Measurements from ENCODE around the gene BUD31. TPM values are rescaled to one million over a fixed set of nuclear protein-coding genes. Genes with fewer than 3 reads are reported as not detected.
"Not testable (repeated sequence)": the region's sequence is repeated elsewhere in the genome, so short reads cannot be mapped to it uniquely, and the experiment has no call there.

BUD31 gene
- total and polyA plus RNA-seq, 11 donors: 26.1 to 87.8 (median 47.4) TPM

DNA sequence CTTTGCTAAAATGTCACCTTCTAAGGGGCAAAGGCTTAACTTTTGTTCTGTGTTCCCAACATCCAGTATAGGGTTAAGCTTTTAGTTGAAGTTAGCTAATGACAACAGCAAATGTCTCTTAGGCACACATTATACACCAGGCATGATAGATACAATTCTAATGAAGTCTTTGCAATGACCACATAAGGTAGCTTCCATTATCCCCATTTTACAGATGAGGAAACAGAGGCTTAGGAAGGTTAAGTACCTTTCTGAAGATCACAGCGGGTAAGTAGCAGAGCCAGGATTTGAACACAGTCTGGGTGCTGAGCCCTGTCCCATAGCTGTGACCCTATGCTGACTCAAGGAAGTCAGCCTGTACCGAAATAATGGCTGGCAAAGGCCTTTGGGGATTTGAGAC lies 1.9 kb downstream of the BUD31 start:
- Histone ChIP-seq H3K9me3 (no peaks in the 10 kb centered on the region), H3K27ac (no peak overlapping the region), H3K4me3 (peak overlapping the region in 1 of 12 donors; percentile 76), H3K4me1 (peaks cover 13 to 39% (median 32%) of the 10 kb centered on the region in 12 donors), H3K27me3 (no peaks in the 10 kb centered on the region), H3K36me3 (peaks cover 0 to 58% (median 54%) of the 10 kb centered on the region in 9 donors)
- intact Hi-C loops (cut with DNase I): loop anchor here in 3 of 10 donors (10.0 kb wide), 3 partner anchors 46 to 1126 kb away; partner anchors contain the start of gene BRI3 (in 1 of the 3)
- DNase-seq (no peak), ATAC-seq (no peak)
- 78 to 92% (median 85%) methylated on average over 2 of the region's 2 CpGs for WGBS, 4 donors
- no peak for TF ChIP-seq POLR2A (IDR thresholded peaks at IDR 0.05)
- TF ChIP-seq, protein P1, sequence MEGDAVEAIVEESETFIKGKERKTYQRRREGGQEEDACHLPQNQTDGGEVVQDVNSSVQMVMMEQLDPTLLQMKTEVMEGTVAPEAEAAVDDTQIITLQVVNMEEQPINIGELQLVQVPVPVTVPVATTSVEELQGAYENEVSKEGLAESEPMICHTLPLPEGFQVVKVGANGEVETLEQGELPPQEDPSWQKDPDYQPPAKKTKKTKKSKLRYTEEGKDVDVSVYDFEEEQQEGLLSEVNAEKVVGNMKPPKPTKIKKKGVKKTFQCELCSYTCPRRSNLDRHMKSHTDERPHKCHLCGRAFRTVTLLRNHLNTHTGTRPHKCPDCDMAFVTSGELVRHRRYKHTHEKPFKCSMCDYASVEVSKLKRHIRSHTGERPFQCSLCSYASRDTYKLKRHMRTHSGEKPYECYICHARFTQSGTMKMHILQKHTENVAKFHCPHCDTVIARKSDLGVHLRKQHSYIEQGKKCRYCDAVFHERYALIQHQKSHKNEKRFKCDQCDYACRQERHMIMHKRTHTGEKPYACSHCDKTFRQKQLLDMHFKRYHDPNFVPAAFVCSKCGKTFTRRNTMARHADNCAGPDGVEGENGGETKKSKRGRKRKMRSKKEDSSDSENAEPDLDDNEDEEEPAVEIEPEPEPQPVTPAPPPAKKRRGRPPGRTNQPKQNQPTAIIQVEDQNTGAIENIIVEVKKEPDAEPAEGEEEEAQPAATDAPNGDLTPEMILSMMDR (IDR thresholded peaks at IDR 0.05): no peak

DNA sequence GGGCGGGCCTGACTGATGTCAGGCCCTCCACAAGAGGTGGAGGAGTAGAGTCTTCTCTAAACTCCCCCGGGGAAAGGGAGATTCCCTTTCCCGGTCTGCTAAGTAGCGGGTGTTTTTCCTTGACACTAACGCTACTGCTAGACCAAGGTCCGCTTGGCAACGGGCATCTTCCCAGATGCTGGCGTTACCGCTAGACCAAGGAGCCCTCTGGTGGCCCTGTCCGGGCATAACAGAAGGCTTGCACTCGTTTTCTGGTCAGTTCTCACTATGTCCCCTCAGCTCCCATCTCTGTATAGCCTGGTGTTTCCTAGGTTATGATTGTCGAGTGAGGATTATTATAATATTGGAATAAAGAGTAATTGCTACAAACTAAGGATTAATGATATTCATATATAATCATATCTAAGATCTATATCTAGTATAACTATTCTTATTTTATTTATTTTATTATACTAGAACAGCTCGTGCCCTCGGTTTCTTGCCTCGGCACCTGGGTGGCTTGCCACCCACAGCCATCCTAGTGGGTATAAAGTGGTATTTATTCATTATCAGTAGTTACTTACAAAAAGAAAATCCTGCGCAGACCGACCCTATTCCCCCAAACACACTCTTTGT lies 6.9 kb downstream of the BUD31 start:
- DNase-seq: peak; percentile 38 to 72 (median 62)
- H3K36me3 ChIP-seq: peaks cover 2 to 100% (median 99%) of the 10 kb centered on the region in 9 donors
- not testable (repeated sequence) for ATAC-seq, H3K27ac ChIP-seq, H3K4me3 ChIP-seq, H3K27me3 ChIP-seq, H3K9me3 ChIP-seq, H3K4me1 ChIP-seq
- TF ChIP-seq, protein P1 (IDR thresholded peaks at IDR 0.05): peak; percentile 45 to 70 (median 60)
- intact Hi-C loops (cut with DNase I): loop anchor here in 3 of 10 donors (10.0 kb wide), 3 partner anchors 51 to 1131 kb away; partner anchors contain the start of gene BRI3 (in 1 of the 3)
- WGBS, 4 donors: 54 to 64% (median 58%) methylated on average over 17 of the region's 17 CpGs

DNA sequence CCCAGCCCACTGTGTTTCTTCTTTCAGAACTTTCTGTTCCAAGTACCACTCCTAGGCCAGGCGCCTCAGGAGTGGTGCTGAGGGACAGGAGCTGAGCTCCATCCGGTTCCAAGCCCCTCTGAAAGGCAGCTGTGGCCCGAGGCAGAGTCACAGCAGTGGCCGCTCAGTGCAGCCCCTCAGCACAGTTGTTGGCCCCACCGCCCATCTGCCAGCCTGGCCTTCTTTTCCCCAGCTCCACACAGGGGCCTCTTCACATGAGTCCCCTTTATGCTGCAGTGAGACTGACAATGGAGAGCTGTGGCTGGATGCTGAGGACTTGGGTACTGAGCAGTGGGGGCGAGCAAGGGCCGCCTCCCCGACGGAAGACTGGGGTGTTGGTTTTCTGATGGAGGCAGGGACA lies 9.5 kb downstream of the BUD31 start:
- Histone ChIP-seq H3K4me3 (no peak overlapping the region), H3K27me3 (no peaks in the 10 kb centered on the region), H3K36me3 (peaks cover 2 to 100% (median 90%) of the 10 kb centered on the region in 9 donors), H3K4me1 (no peaks in the 10 kb centered on the region), H3K9me3 (no peaks in the 10 kb centered on the region), H3K27ac (no peak overlapping the region)
- ATAC-seq: no peak
- intact Hi-C loops (cut with DNase I): loop anchor here in 3 of 10 donors (10.0 kb wide), 3 partner anchors 53 to 1133 kb away; partner anchors contain the start of gene BRI3 (in 1 of the 3)
- no peak for TF ChIP-seq POLR2A (IDR thresholded peaks at IDR 0.05)
- TF ChIP-seq, protein P1 (IDR thresholded peaks at IDR 0.05): no peak
- WGBS, 4 donors: 89 to 100% (median 91%) methylated on average over 6 to 9 of the region's 9 CpGs
- peak in 1 of 5 donors; percentile 53 for DNase-seq

DNA sequence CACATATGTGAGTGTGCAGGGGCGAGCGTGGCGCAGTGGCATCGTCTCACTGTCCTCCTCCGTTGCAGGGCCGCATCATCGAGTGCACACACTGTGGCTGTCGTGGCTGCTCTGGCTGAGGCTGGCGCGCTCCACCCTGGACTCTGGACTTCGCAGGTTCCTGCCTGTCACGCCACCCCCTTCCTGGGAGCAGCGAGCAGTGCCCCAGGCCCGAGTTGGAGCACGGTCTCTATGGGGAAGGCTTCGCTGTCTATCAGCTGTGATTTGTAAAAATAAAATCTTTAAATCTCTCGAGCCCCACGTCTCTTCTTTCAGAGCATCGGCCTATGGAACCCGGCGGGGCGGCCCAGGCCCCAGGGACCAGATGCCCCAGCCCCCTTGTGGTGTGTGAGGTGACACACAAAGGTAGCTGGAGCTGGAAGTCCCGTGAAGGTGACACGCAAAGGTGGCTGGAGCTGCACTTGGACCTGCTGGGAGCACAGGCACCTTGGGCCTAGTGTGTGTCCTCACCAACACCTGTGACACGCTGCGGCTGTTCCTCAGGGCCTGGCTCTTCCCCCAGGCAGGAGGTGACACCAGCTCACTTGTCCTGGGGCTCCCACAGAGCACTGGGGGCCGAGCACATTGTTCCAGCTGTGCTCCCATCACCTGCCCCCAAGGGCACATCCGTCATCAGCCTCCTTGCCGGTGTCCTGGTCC lies 10.7 kb downstream of the BUD31 start:
- intact Hi-C loops (cut with DNase I): loop anchor here in 3 of 10 donors (10.0 kb wide), 3 partner anchors 55 to 1135 kb away; partner anchors contain the start of gene BRI3 (in 1 of the 3)
- H3K36me3 ChIP-seq: peaks cover 2 to 99% (median 90%) of the 10 kb centered on the region in 9 donors
- H3K4me1 ChIP-seq: no peaks in the 10 kb centered on the region
- no peaks in the 10 kb centered on the region for H3K27me3 ChIP-seq
- no peak overlapping the region for H3K4me3 ChIP-seq
- no peak overlapping the region for H3K27ac ChIP-seq
- H3K9me3 ChIP-seq: no peaks in the 10 kb centered on the region
- peak in 1 of 5 donors; percentile 54 for DNase-seq
- no peak for TF ChIP-seq POLR2A (IDR thresholded peaks at IDR 0.05)
- TF ChIP-seq, protein P1 (IDR thresholded peaks at IDR 0.05): no peak
- peak in 2 of 4 donors; percentile 13 to 17 for ATAC-seq
- 87 to 90% (median 89%) methylated on average over 27 to 29 of the region's 29 CpGs for WGBS, 4 donors
